Osteoblast (primary cell): ENCODE measurements around the gene SETDB1. TPM values are rescaled to one million over a fixed set of nuclear protein-coding genes. Genes with fewer than 3 reads are reported as not detected.

ENCODE experiments used
- DNase-seq: peaks from one replicate; pipeline ENCODE4 v3.0.0; 2011; ENCODE audit warnings: low spot score, mixed read lengths; ENCODE audit not compliant: insufficient read length; ENCODE audit errors: missing footprints
- H2AFZ ChIP-seq: 2 replicates; pipeline ENCODE4 v1.6.0; 2011; ENCODE audit warnings: mild to moderate bottlenecking, low read length
- H3K27ac ChIP-seq: 2 replicates; pipeline ENCODE4 v1.5.1; 2011; ENCODE audit warnings: mild to moderate bottlenecking, low read depth, low read length, moderate library complexity
- H3K27me3 ChIP-seq: 2 replicates; pipeline ENCODE4 v1.6.0; 2012; ENCODE audit warnings: mild to moderate bottlenecking, control low read depth, inconsistent platforms, low read length, moderate library complexity; ENCODE audit not compliant: insufficient read depth
- H3K36me3 ChIP-seq: 2 replicates; pipeline ENCODE4 v1.5.1; 2011; ENCODE audit warnings: mild to moderate bottlenecking, low read length, control low read depth, moderate library complexity; ENCODE audit not compliant: insufficient read depth
- H3K4me1 ChIP-seq: 2 replicates; pipeline ENCODE4 v1.5.1; 2011; ENCODE audit warnings: mild to moderate bottlenecking, low read length, control low read depth, moderate library complexity; ENCODE audit not compliant: insufficient read depth
- H3K4me2 ChIP-seq: 2 replicates; pipeline ENCODE4 v1.6.0; 2011; ENCODE audit warnings: mild to moderate bottlenecking, low read length; ENCODE audit not compliant: insufficient read depth
- H3K4me3 ChIP-seq: fragments of 200-600 bp; sonication (generic); 3 replicates; pipeline ENCODE4 v1.5.1; 2012; ENCODE audit warnings: mild to moderate bottlenecking, low read length, inconsistent platforms; ENCODE audit not compliant: insufficient read depth
- H3K79me2 ChIP-seq: 2 replicates; pipeline ENCODE4 v1.6.0; 2012; ENCODE audit warnings: mild to moderate bottlenecking, low read length, control low read depth, inconsistent platforms; ENCODE audit not compliant: insufficient read depth
- H3K9me3 ChIP-seq: 2 replicates; pipeline ENCODE4 v1.5.1; 2011; ENCODE audit warnings: low read depth, low read length, control low read depth
- H4K20me1 ChIP-seq: 2 replicates; pipeline ENCODE4 v1.6.0; 2012; ENCODE audit warnings: mild to moderate bottlenecking, low read length, control low read depth; ENCODE audit not compliant: insufficient read depth
- CTCF ChIP-seq: IDR thresholded peaks from 2 replicates; pipeline ENCODE4 v1.5.1; 2011; ENCODE audit warnings: mild to moderate bottlenecking, low read depth, low read length, moderate library complexity; ENCODE audit errors: extremely low read depth
- total RNA-seq: library from RNA; depleted of rRNA; stranded (reverse); fragments of >200 nt; gene quantifications from 2 replicates; pipeline ENCODE4 v1.2.3, GENCODE V29; 2012

Gene SETDB1
- total RNA-seq, 1 donor: 42.3 TPM

DNA sequence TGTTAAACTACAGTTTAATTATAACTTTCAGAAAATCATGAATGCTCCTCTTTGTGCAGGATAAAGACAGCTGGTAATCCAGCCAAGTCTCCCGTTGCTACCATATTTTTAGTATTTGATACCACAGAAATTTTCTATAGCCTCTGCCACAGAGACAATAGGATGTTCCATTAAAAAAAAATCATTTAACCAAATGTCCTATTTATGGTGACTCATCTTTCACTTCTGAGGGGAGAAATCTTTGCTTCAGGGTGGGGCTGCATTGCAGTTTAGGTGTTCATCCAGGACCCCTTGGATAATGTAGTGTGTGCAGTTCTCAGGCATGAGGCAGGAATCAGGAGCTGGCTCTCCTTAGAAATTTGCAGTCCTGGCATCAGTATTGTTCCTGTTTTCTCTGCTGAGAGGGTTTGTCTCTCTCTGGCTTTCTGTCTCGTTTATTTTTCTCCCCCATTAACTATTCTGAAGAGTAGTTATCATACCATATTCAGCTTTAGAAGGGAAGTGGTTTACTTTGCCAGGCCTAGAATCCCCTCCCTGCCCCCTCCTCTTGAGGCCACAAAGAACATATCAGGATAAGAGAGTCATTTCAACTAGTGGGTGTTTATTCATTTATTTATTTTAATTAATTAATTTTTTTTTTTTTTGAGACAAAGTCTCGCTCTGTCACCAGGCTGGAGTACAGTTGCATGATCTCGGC lies 85.1 kb downstream of the SETDB1 start:
- H3K27me3 ChIP-seq: no peaks in the 10 kb centered on the region
- H2AFZ ChIP-seq: no peak overlapping the region
- no peak overlapping the region for H3K27ac ChIP-seq
- TF ChIP-seq CTCF: no peak
- H3K9me3 ChIP-seq: no peaks in the 10 kb centered on the region
- no peak for DNase-seq
- no peaks in the 10 kb centered on the region for H4K20me1 ChIP-seq
- H3K4me2 ChIP-seq: no peak overlapping the region
- no peaks in the 10 kb centered on the region for H3K36me3 ChIP-seq
- no peak overlapping the region for H3K4me3 ChIP-seq
- peaks cover 15% of the 10 kb centered on the region for H3K79me2 ChIP-seq
- peaks cover 35% of the 10 kb centered on the region for H3K4me1 ChIP-seq

DNA sequence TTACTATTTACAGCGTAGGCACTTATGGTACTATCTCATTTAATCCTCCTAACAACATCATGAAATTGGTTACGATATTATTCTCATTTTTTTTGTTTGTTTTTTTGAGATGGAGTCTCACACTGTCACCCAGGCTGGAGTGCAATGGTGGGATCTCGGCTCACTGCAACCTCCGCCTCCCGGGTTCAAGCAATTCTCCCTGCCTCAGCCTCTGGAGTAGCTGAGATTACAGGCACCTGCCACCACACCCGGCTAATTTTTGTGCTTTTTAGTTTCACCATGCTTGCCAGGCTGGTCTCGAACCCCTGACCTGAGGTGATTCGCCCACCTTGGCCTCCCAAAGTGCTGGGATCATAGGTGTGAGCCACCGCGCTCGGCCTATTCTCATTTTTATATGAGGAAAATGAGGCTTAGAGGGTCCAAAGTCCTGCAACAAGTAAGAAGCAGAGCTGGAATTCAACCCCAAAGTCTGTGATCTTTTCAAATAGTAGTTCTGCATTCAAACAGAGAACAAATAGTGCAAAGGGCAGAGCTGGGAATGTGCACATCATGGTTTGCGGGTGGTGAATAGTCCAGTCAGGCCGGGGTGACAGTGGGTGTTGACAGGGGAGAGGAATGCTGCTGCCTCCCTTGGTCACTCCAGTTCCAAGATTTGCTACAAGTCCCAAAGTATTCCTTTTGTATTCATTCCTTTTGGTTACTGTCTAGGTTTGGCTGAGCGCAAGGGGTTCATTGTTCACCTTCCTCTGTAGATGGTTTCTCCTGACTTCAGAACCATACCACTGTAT lies 86.7 kb downstream of the SETDB1 start:
- Histone ChIP-seq H4K20me1 (no peaks in the 10 kb centered on the region), H3K79me2 (peaks cover 14% of the 10 kb centered on the region), H2AFZ (no peak overlapping the region), H3K9me3 (no peaks in the 10 kb centered on the region), H3K4me2 (no peak overlapping the region), H3K36me3 (peaks cover under 1% of the 10 kb centered on the region), H3K27ac (no peak overlapping the region), H3K27me3 (no peaks in the 10 kb centered on the region), H3K4me3 (no peak overlapping the region), H3K4me1 (peaks cover 24% of the 10 kb centered on the region)
- DNase-seq: no peak
- no peak for TF ChIP-seq CTCF

GRCh38 chr1:151013518-151013917 lies 87.4 kb downstream of the SETDB1 start:
- H2AFZ ChIP-seq: no peak overlapping the region
- H3K4me2 ChIP-seq: no peak overlapping the region
- H3K4me3 ChIP-seq: no peak overlapping the region
- H3K9me3 ChIP-seq: no peaks in the 10 kb centered on the region
- peaks cover 12% of the 10 kb centered on the region for H3K79me2 ChIP-seq
- TF ChIP-seq CTCF: no peak
- H3K4me1 ChIP-seq: peaks cover 22% of the 10 kb centered on the region
- H3K27ac ChIP-seq: peak overlapping the region; percentile 7
- no peaks in the 10 kb centered on the region for H4K20me1 ChIP-seq
- peaks cover 7% of the 10 kb centered on the region for H3K36me3 ChIP-seq
- DNase-seq: peak; percentile 66
- H3K27me3 ChIP-seq: no peaks in the 10 kb centered on the region

Other genes with a start within 250 kb of the SETDB1 start
- 17.0 and 18.0 TPM in 2 replicates for gene GOLPH3L, start 229.2 kb upstream of the SETDB1 start, total RNA-seq
- gene HORMAD1, start 205.5 kb upstream of the SETDB1 start, total RNA-seq: 0.36 and 0.59 TPM in 2 replicates
- gene CTSS, start 160.6 kb upstream of the SETDB1 start, total RNA-seq: 10.9 and 16.3 TPM in 2 replicates
- 617 and 761 TPM in 2 replicates for gene CTSK, start 118.1 kb upstream of the SETDB1 start, total RNA-seq
- gene ARNT, start 49.8 kb upstream of the SETDB1 start, total RNA-seq: 61.9 and 63.3 TPM in 2 replicates
- gene CTXND2, start 39.2 kb upstream of the SETDB1 start, total RNA-seq: not detected in 2 replicates
- gene CERS2, start 48.5 kb downstream of the SETDB1 start, total RNA-seq: 159 and 164 TPM in 2 replicates
- gene ANXA9, start 55.9 kb downstream of the SETDB1 start, total RNA-seq: under 0.01 TPM in 2 replicates
- gene MINDY1, start 80.5 kb downstream of the SETDB1 start, total RNA-seq: 17.1 and 18.1 TPM in 2 replicates
- gene PRUNE1, start 82.1 kb downstream of the SETDB1 start, total RNA-seq: 8.3 and 11.6 TPM in 2 replicates
- gene BNIPL, start 110.2 kb downstream of the SETDB1 start, total RNA-seq: under 0.01 and 1.2 TPM in 2 replicates
- 4.4 and 5.4 TPM in 2 replicates for gene C1orf56, start 121.4 kb downstream of the SETDB1 start, total RNA-seq
- gene CDC42SE1, start 133.3 kb downstream of the SETDB1 start, total RNA-seq: 44.8 and 49.6 TPM in 2 replicates
- 1.4 and 1.8 TPM in 2 replicates for gene MLLT11, start 134.0 kb downstream of the SETDB1 start, total RNA-seq
- 15.6 and 16.3 TPM in 2 replicates for gene GABPB2, start 144.4 kb downstream of the SETDB1 start, total RNA-seq
- gene SEMA6C, start 220.3 kb downstream of the SETDB1 start, total RNA-seq: 1.5 and 2.2 TPM in 2 replicates
- not detected in 2 replicates for gene TNFAIP8L2, start 230.3 kb downstream of the SETDB1 start, total RNA-seq
- 10.6 and 12.7 TPM in 2 replicates for gene LYSMD1, start 239.5 kb downstream of the SETDB1 start, total RNA-seq
- 25.3 and 26.8 TPM in 2 replicates for gene SCNM1, start 239.8 kb downstream of the SETDB1 start, total RNA-seq
- 0.36 TPM in 1 of 2 replicates, not detected in the other for gene TMOD4, start 249.6 kb downstream of the SETDB1 start, total RNA-seq